Measurements from ENCODE around the gene KATNB1. TPM values are rescaled to one million over a fixed set of nuclear protein-coding genes. Genes with fewer than 3 reads are reported as not detected.
"Not testable (repeated sequence)": the region's sequence is repeated elsewhere in the genome, so short reads cannot be mapped to it uniquely, and the experiment has no call there.

Gene KATNB1
- total and polyA plus RNA-seq, 2 experiments from 2014 or later = 46.4 to 49.4 TPM

GRCh38 chr16:57781349-57781740 lies 45.8 kb downstream of the KATNB1 start:
- TF ChIP-seq, protein P1, sequence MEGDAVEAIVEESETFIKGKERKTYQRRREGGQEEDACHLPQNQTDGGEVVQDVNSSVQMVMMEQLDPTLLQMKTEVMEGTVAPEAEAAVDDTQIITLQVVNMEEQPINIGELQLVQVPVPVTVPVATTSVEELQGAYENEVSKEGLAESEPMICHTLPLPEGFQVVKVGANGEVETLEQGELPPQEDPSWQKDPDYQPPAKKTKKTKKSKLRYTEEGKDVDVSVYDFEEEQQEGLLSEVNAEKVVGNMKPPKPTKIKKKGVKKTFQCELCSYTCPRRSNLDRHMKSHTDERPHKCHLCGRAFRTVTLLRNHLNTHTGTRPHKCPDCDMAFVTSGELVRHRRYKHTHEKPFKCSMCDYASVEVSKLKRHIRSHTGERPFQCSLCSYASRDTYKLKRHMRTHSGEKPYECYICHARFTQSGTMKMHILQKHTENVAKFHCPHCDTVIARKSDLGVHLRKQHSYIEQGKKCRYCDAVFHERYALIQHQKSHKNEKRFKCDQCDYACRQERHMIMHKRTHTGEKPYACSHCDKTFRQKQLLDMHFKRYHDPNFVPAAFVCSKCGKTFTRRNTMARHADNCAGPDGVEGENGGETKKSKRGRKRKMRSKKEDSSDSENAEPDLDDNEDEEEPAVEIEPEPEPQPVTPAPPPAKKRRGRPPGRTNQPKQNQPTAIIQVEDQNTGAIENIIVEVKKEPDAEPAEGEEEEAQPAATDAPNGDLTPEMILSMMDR (IDR thresholded peaks at IDR 0.05; ENCODE audit: low read depth, low read length) = no peak
- H3K36me3 ChIP-seq = no peaks in the 10 kb centered on the region

GRCh38 chr16:57781741-57782606 lies 46.4 kb downstream of the KATNB1 start:
- TF ChIP-seq, protein P1 (IDR thresholded peaks at IDR 0.05; ENCODE audit: low read depth, low read length) = no peak

More at GRCh38 chr16:57781349-57781740, 45.8 kb downstream of the KATNB1 start:
- no peak overlapping the region for H3K4me3 ChIP-seq
- DNase-seq (ENCODE audit: low read depth in 1 of 2, low spot score in 1 of 2) = no peak
- H3K9me3 ChIP-seq (ENCODE audit: low read depth) = no peaks in the 10 kb centered on the region
- H3K4me1 ChIP-seq (ENCODE audit: low read depth) = no peaks in the 10 kb centered on the region
- no peak overlapping the region for H3K27ac ChIP-seq
- no peaks in the 10 kb centered on the region for H3K27me3 ChIP-seq

DNA sequence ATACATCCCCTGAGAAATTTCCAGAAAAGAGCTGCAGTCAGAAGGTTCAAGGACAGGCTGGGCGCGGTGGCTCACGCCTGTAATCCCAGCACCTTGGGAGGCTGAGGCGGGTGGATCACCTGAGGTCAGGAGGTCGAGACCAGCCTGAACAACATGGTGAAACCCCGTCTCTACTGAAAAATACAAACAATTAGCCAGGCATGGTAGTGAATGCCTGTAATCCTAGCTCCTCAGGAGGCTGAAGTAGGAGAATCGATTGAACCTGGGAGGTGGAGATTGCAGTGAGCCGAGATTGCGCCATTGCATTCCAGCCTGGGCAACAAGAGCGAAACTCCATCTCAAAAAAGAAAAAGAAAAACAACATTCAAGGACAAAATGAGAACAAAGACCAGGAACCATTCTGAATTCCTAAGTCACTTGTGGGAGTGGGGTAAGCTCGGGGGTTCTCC lies 47.1 kb downstream of the KATNB1 start:
- H3K36me3 ChIP-seq; DNase-seq (ENCODE audit: low read depth in 1 of 2, low spot score in 1 of 2); H3K27ac ChIP-seq: not testable (repeated sequence)

More at GRCh38 chr16:57781741-57782606, 46.4 kb downstream of the KATNB1 start:
- Histone ChIP-seq H3K27ac (no peak overlapping the region), H3K27me3 (no peaks in the 10 kb centered on the region), H3K36me3 (no peaks in the 10 kb centered on the region), H3K4me3 (no peak overlapping the region), H3K9me3 (ENCODE audit: low read depth) (no peaks in the 10 kb centered on the region), H3K4me1 (ENCODE audit: low read depth) (no peaks in the 10 kb centered on the region)
- peak in 1 of 2 donors; percentile 42 for DNase-seq (ENCODE audit: low read depth in 1 of 2, low spot score in 1 of 2)

DNA sequence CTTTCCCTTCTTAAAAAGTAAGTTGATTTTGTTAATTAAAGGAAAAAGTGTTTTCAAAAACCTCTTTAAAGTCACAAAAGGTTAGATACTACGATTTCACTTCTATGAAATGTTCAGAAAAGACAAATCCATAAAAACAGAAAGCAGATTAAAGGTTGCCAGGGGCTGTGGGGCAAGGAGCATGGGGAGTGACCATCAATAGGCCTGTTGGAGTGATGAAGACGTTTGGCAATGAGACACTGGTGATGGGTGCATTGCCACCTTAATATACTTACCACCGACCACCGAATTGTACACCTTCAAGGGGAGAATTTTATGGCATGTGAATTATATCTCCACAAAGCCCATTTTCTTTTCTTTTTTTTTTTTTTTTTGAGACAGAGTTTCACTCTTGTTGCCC lies 47.5 kb downstream of the KATNB1 start:
- no peak overlapping the region for H3K27ac ChIP-seq
- DNase-seq (ENCODE audit: low read depth in 1 of 2, low spot score in 1 of 2) = no peak
- H3K4me3 ChIP-seq = no peak overlapping the region
- no peaks in the 10 kb centered on the region for H3K4me1 ChIP-seq (ENCODE audit: low read depth)
- TF ChIP-seq, protein P1 (IDR thresholded peaks at IDR 0.05; ENCODE audit: low read depth, low read length) = no peak
- H3K36me3 ChIP-seq = no peaks in the 10 kb centered on the region
- H3K9me3 ChIP-seq (ENCODE audit: low read depth) = no peaks in the 10 kb centered on the region
- H3K27me3 ChIP-seq = no peaks in the 10 kb centered on the region

More for the DNA sequence above, 47.1 kb downstream of the KATNB1 start:
- not testable (repeated sequence) for H3K9me3 ChIP-seq (ENCODE audit: low read depth); H3K4me1 ChIP-seq (ENCODE audit: low read depth); H3K4me3 ChIP-seq; H3K27me3 ChIP-seq

- no peaks in the 10 kb centered on the region for H3K4me1 ChIP-seq (ENCODE audit: low read depth)
- no peak for DNase-seq (ENCODE audit: low read depth in 1 of 2, low spot score in 1 of 2)
- H3K27me3 ChIP-seq = no peaks in the 10 kb centered on the region
- no peaks in the 10 kb centered on the region for H3K36me3 ChIP-seq
- no peak overlapping the region for H3K27ac ChIP-seq
- H3K4me3 ChIP-seq = no peak overlapping the region
- no peaks in the 10 kb centered on the region for H3K9me3 ChIP-seq (ENCODE audit: low read depth)
- TF ChIP-seq, protein P1 (IDR thresholded peaks at IDR 0.05; ENCODE audit: low read depth, low read length) = no peak
Measured at GRCh38 chr16:57783883-57784282, 48.3 kb downstream of the KATNB1 start.

- Histone ChIP-seq H3K27me3 (no peaks in the 10 kb centered on the region), H3K4me3 (no peak overlapping the region), H3K36me3 (no peaks in the 10 kb centered on the region), H3K27ac (no peak overlapping the region), H3K4me1 (ENCODE audit: low read depth) (no peaks in the 10 kb centered on the region), H3K9me3 (ENCODE audit: low read depth) (no peaks in the 10 kb centered on the region)
- no peak for DNase-seq (ENCODE audit: low read depth in 1 of 2, low spot score in 1 of 2)
- TF ChIP-seq, protein P1 (IDR thresholded peaks at IDR 0.05; ENCODE audit: low read depth, low read length) = no peak
Measured at GRCh38 chr16:57784334-57784733, 48.8 kb downstream of the KATNB1 start.
